ENCODE measurements around the gene MRPL44.

The MRPL44 gene

GRCh38 chr2:223989856-223990232 is 32.6 kb downstream of the MRPL44 start:
- Histone ChIP-seq H3K56ac (ENCODE audit: low read length) (no peak overlapping the region), H2BK5ac (ENCODE audit: low read length) (no peak overlapping the region), H3K23ac (ENCODE audit: low read length) (no peak overlapping the region), H3K27ac (ENCODE audit: low read depth, low read length) (no peak overlapping the region), H3K4me1 (ENCODE audit: control insufficient read depth, low read depth, low read length) (no peaks in the 10 kb centered on the region), H3K9ac (ENCODE audit: low read length) (no peak overlapping the region), H4K8ac (ENCODE audit: low read depth, low read length) (no peak overlapping the region), H3K4ac (ENCODE audit: low read depth, low read length) (no peak overlapping the region), H4K5ac (ENCODE audit: low read length) (no peak overlapping the region), H2AK5ac (ENCODE audit: low read length) (no peak overlapping the region), H3K79me2 (ENCODE audit: control insufficient read depth, insufficient read depth, low read length) (no peaks in the 10 kb centered on the region), H3K18ac (ENCODE audit: low read length) (no peak overlapping the region), H2BK120ac (ENCODE audit: low read depth, low read length) (no peak overlapping the region), H3K79me1 (ENCODE audit: low read length) (no peaks in the 10 kb centered on the region), H3K4me3 (ENCODE audit: low read length) (no peak overlapping the region), H3K4me2 (ENCODE audit: low read length) (no peak overlapping the region), H2BK15ac (replicated peaks; ENCODE audit: low read depth) (no peak overlapping the region), H3K36me3 (ENCODE audit: control insufficient read depth, insufficient read depth, low read length) (peaks cover 11% of the 10 kb centered on the region), H3K27me3 (ENCODE audit: insufficient read depth, low read length, poor library complexity) (no peaks in the 10 kb centered on the region)
- WGBS (ENCODE audit: extremely low coverage, insufficient coverage, low lambda C conversion rate): no CpG with 5 or more reads among the region's 3 CpGs
- no peak for DNase-seq

GRCh38 chr2:223991611-223992010 is 34.3 kb downstream of the MRPL44 start:
- no peak overlapping the region for H3K4ac ChIP-seq (ENCODE audit: low read depth, low read length)
- H4K8ac ChIP-seq (ENCODE audit: low read depth, low read length): peak overlapping the region; percentile 57
- H3K4me1 ChIP-seq (ENCODE audit: control insufficient read depth, low read depth, low read length): no peaks in the 10 kb centered on the region
- no peaks in the 10 kb centered on the region for H3K79me1 ChIP-seq (ENCODE audit: low read length)
- H3K18ac ChIP-seq (ENCODE audit: low read length): no peak overlapping the region
- H3K79me2 ChIP-seq (ENCODE audit: control insufficient read depth, insufficient read depth, low read length): no peaks in the 10 kb centered on the region
- no peak overlapping the region for H2BK15ac ChIP-seq (replicated peaks; ENCODE audit: low read depth)
- no peak overlapping the region for H3K9ac ChIP-seq (ENCODE audit: low read length)
- WGBS (ENCODE audit: extremely low coverage, insufficient coverage, low lambda C conversion rate): no CpG with 5 or more reads among the region's 12 CpGs
- no peak overlapping the region for H2BK5ac ChIP-seq (ENCODE audit: low read length)
- H3K36me3 ChIP-seq (ENCODE audit: control insufficient read depth, insufficient read depth, low read length): peaks cover 17% of the 10 kb centered on the region
- no peak overlapping the region for H2BK120ac ChIP-seq (ENCODE audit: low read depth, low read length)
- H3K4me3 ChIP-seq (ENCODE audit: low read length): no peak overlapping the region
- no peak overlapping the region for H3K56ac ChIP-seq (ENCODE audit: low read length)
- H3K27me3 ChIP-seq (ENCODE audit: insufficient read depth, low read length, poor library complexity): no peaks in the 10 kb centered on the region
- no peak overlapping the region for H4K5ac ChIP-seq (ENCODE audit: low read length)
- H3K23ac ChIP-seq (ENCODE audit: low read length): no peak overlapping the region
- DNase-seq: no peak
- H3K4me2 ChIP-seq (ENCODE audit: low read length): no peak overlapping the region
- H3K27ac ChIP-seq (ENCODE audit: low read depth, low read length): no peak overlapping the region
- H2AK5ac ChIP-seq (ENCODE audit: low read length): no peak overlapping the region

GRCh38 chr2:223993634-223994232 is 36.5 kb downstream of the MRPL44 start:
- H2BK15ac ChIP-seq (replicated peaks; ENCODE audit: low read depth): no peak overlapping the region
- H3K56ac ChIP-seq (ENCODE audit: low read length): no peak overlapping the region
- no peak overlapping the region for H4K8ac ChIP-seq (ENCODE audit: low read depth, low read length)

GRCh38 chr2:223994562-223995162 is 37.4 kb downstream of the MRPL44 start:
- H3K27me3 ChIP-seq (ENCODE audit: insufficient read depth, low read length, poor library complexity): no peaks in the 10 kb centered on the region
- H3K56ac ChIP-seq (ENCODE audit: low read length): no peak overlapping the region
- no peak for DNase-seq
- H4K8ac ChIP-seq (ENCODE audit: low read depth, low read length): no peak overlapping the region
- no peak overlapping the region for H2AK5ac ChIP-seq (ENCODE audit: low read length)
- H2BK15ac ChIP-seq (replicated peaks; ENCODE audit: low read depth): no peak overlapping the region
- WGBS (ENCODE audit: extremely low coverage, insufficient coverage, low lambda C conversion rate): no CpG with 5 or more reads among the region's 4 CpGs
- no peak overlapping the region for H2BK5ac ChIP-seq (ENCODE audit: low read length)
- H3K79me1 ChIP-seq (ENCODE audit: low read length): peaks cover 9% of the 10 kb centered on the region
- H3K27ac ChIP-seq (ENCODE audit: low read depth, low read length): no peak overlapping the region
- peaks cover 4% of the 10 kb centered on the region for H3K79me2 ChIP-seq (ENCODE audit: control insufficient read depth, insufficient read depth, low read length)
- no peak overlapping the region for H3K23ac ChIP-seq (ENCODE audit: low read length)
- H3K18ac ChIP-seq (ENCODE audit: low read length): no peak overlapping the region
- no peak overlapping the region for H3K9ac ChIP-seq (ENCODE audit: low read length)
- no peak overlapping the region for H3K4me2 ChIP-seq (ENCODE audit: low read length)
- no peak overlapping the region for H2BK120ac ChIP-seq (ENCODE audit: low read depth, low read length)
- H4K5ac ChIP-seq (ENCODE audit: low read length): no peak overlapping the region
- no peak overlapping the region for H3K4ac ChIP-seq (ENCODE audit: low read depth, low read length)
- peaks cover 26% of the 10 kb centered on the region for H3K36me3 ChIP-seq (ENCODE audit: control insufficient read depth, insufficient read depth, low read length)
- H3K4me1 ChIP-seq (ENCODE audit: control insufficient read depth, low read depth, low read length): no peaks in the 10 kb centered on the region
- no peak overlapping the region for H3K4me3 ChIP-seq (ENCODE audit: low read length)

More at GRCh38 chr2:223993634-223994232, 36.5 kb downstream of the MRPL44 start:
- no peaks in the 10 kb centered on the region for H3K27me3 ChIP-seq (ENCODE audit: insufficient read depth, low read length, poor library complexity)
- WGBS (ENCODE audit: extremely low coverage, insufficient coverage, low lambda C conversion rate): no CpG with 5 or more reads among the region's 5 CpGs
- H3K4me3 ChIP-seq (ENCODE audit: low read length): no peak overlapping the region
- H4K5ac ChIP-seq (ENCODE audit: low read length): no peak overlapping the region
- no peak overlapping the region for H2AK5ac ChIP-seq (ENCODE audit: low read length)
- no peaks in the 10 kb centered on the region for H3K4me1 ChIP-seq (ENCODE audit: control insufficient read depth, low read depth, low read length)
- H3K36me3 ChIP-seq (ENCODE audit: control insufficient read depth, insufficient read depth, low read length): peaks cover 21% of the 10 kb centered on the region
- no peak overlapping the region for H3K4me2 ChIP-seq (ENCODE audit: low read length)
- peaks cover 5% of the 10 kb centered on the region for H3K79me1 ChIP-seq (ENCODE audit: low read length)
- no peak overlapping the region for H2BK120ac ChIP-seq (ENCODE audit: low read depth, low read length)
- no peak overlapping the region for H3K23ac ChIP-seq (ENCODE audit: low read length)
- peak; percentile 82 for DNase-seq
- no peak overlapping the region for H3K9ac ChIP-seq (ENCODE audit: low read length)
- peaks cover 4% of the 10 kb centered on the region for H3K79me2 ChIP-seq (ENCODE audit: control insufficient read depth, insufficient read depth, low read length)
- no peak overlapping the region for H3K27ac ChIP-seq (ENCODE audit: low read depth, low read length)
- no peak overlapping the region for H2BK5ac ChIP-seq (ENCODE audit: low read length)
- H3K4ac ChIP-seq (ENCODE audit: low read depth, low read length): no peak overlapping the region
- no peak overlapping the region for H3K18ac ChIP-seq (ENCODE audit: low read length)

GRCh38 chr2:223995569-223995968 is 38.3 kb downstream of the MRPL44 start:
- WGBS (ENCODE audit: extremely low coverage, insufficient coverage, low lambda C conversion rate): no CpG with 5 or more reads among the region's 5 CpGs
- no peaks in the 10 kb centered on the region for H3K27me3 ChIP-seq (ENCODE audit: insufficient read depth, low read length, poor library complexity)
- no peak overlapping the region for H3K4me3 ChIP-seq (ENCODE audit: low read length)
- no peak overlapping the region for H3K27ac ChIP-seq (ENCODE audit: low read depth, low read length)
- peaks cover 4% of the 10 kb centered on the region for H3K79me2 ChIP-seq (ENCODE audit: control insufficient read depth, insufficient read depth, low read length)
- H4K8ac ChIP-seq (ENCODE audit: low read depth, low read length): no peak overlapping the region
- peaks cover 12% of the 10 kb centered on the region for H3K79me1 ChIP-seq (ENCODE audit: low read length)
- no peak overlapping the region for H3K23ac ChIP-seq (ENCODE audit: low read length)
- no peak overlapping the region for H2BK15ac ChIP-seq (replicated peaks; ENCODE audit: low read depth)
- H2BK120ac ChIP-seq (ENCODE audit: low read depth, low read length): no peak overlapping the region
- no peak overlapping the region for H3K4me2 ChIP-seq (ENCODE audit: low read length)
- H3K18ac ChIP-seq (ENCODE audit: low read length): no peak overlapping the region
- H2AK5ac ChIP-seq (ENCODE audit: low read length): no peak overlapping the region
- no peak overlapping the region for H3K4ac ChIP-seq (ENCODE audit: low read depth, low read length)
- no peak overlapping the region for H3K56ac ChIP-seq (ENCODE audit: low read length)
- no peak for DNase-seq
- H2BK5ac ChIP-seq (ENCODE audit: low read length): no peak overlapping the region
- H3K36me3 ChIP-seq (ENCODE audit: control insufficient read depth, insufficient read depth, low read length): peaks cover 30% of the 10 kb centered on the region
- H3K4me1 ChIP-seq (ENCODE audit: control insufficient read depth, low read depth, low read length): no peaks in the 10 kb centered on the region
- no peak overlapping the region for H3K9ac ChIP-seq (ENCODE audit: low read length)
- H4K5ac ChIP-seq (ENCODE audit: low read length): no peak overlapping the region

- Histone ChIP-seq H3K79me2 (ENCODE audit: control insufficient read depth, insufficient read depth, low read length) (peaks cover 9% of the 10 kb centered on the region), H2AK5ac (ENCODE audit: low read length) (no peak overlapping the region), H3K79me1 (ENCODE audit: low read length) (peaks cover 16% of the 10 kb centered on the region), H2BK120ac (ENCODE audit: low read depth, low read length) (no peak overlapping the region), H3K27me3 (ENCODE audit: insufficient read depth, low read length, poor library complexity) (no peaks in the 10 kb centered on the region), H3K23ac (ENCODE audit: low read length) (no peak overlapping the region), H4K5ac (ENCODE audit: low read length) (no peak overlapping the region), H3K27ac (ENCODE audit: low read depth, low read length) (no peak overlapping the region), H2BK5ac (ENCODE audit: low read length) (no peak overlapping the region), H3K4ac (ENCODE audit: low read depth, low read length) (no peak overlapping the region), H3K4me3 (ENCODE audit: low read length) (no peak overlapping the region), H3K4me1 (ENCODE audit: control insufficient read depth, low read depth, low read length) (no peaks in the 10 kb centered on the region), H3K9ac (ENCODE audit: low read length) (no peak overlapping the region), H3K4me2 (ENCODE audit: low read length) (no peak overlapping the region), H4K8ac (ENCODE audit: low read depth, low read length) (no peak overlapping the region), H3K36me3 (ENCODE audit: control insufficient read depth, insufficient read depth, low read length) (peaks cover 36% of the 10 kb centered on the region), H3K18ac (ENCODE audit: low read length) (no peak overlapping the region), H3K56ac (ENCODE audit: low read length) (no peak overlapping the region), H2BK15ac (replicated peaks; ENCODE audit: low read depth) (no peak overlapping the region)
- no CpG with 5 or more reads among the region's 6 CpGs for WGBS (ENCODE audit: extremely low coverage, insufficient coverage, low lambda C conversion rate)
- DNase-seq: no peak
Observed at GRCh38 chr2:223996391-223996790, 39.1 kb downstream of the MRPL44 start.
